Smooth muscle cell (in vitro differentiated cells): ENCODE measurements around the gene CCDC15. TPM values are rescaled to one million over a fixed set of nuclear protein-coding genes. Genes with fewer than 3 reads are reported as not detected.

Source experiments
- DNase-seq: peaks from one replicate; lab custom pipeline; 2025; ENCODE audit not compliant: unreplicated experiment; lab: John Stamatoyannopoulos, UW
- H2AFZ ChIP-seq: fragments of 200-600 bp; sonication (generic); 2 replicates; pipeline ENCODE4 v1.6.0; 2016; ENCODE audit warnings: antibody characterized with exemption, low read depth, mild to moderate bottlenecking
- H3F3A ChIP-seq: fragments of 200-600 bp; sonication (generic); 2 replicates; pipeline ENCODE4 v1.6.0; 2017; ENCODE audit warnings: antibody characterized with exemption, low read depth
- H3K27ac ChIP-seq: fragments of 200-600 bp; sonication (generic); 2 replicates; pipeline ENCODE4 v1.5.1; 2016; ENCODE audit warnings: low read depth, mild to moderate bottlenecking
- H3K27me3 ChIP-seq: fragments of 200-600 bp; sonication (generic); 2 replicates; pipeline ENCODE4 v1.6.1; 2016; ENCODE audit warnings: low read depth, mild to moderate bottlenecking
- H3K36me3 ChIP-seq: fragments of 200-600 bp; sonication (generic); 2 replicates; pipeline ENCODE4 v1.5.1; 2016; ENCODE audit warnings: low read depth
- H3K4me1 ChIP-seq: fragments of 200-600 bp; sonication (generic); 2 replicates; pipeline ENCODE4 v1.5.1; 2016; ENCODE audit warnings: low read depth
- H3K4me2 ChIP-seq: fragments of 200-600 bp; sonication (generic); 2 replicates; pipeline ENCODE4 v1.6.0; 2016; ENCODE audit warnings: mild to moderate bottlenecking
- H3K4me3 ChIP-seq: fragments of 200-600 bp; sonication (generic); 2 replicates; pipeline ENCODE4 v1.5.1; 2016; ENCODE audit warnings: mild to moderate bottlenecking
- H3K79me2 ChIP-seq: fragments of 200-600 bp; sonication (generic); 2 replicates; pipeline ENCODE4 v1.6.0; 2016; ENCODE audit warnings: low read depth, mild to moderate bottlenecking
- H3K9ac ChIP-seq: fragments of 200-600 bp; sonication (generic); 2 replicates; pipeline ENCODE4 v1.6.0; 2016; ENCODE audit warnings: low read depth
- H3K9me3 ChIP-seq: fragments of 200-600 bp; sonication (generic); replicated peaks from 2 replicates; pipeline ENCODE4 v1.5.1; 2016; ENCODE audit warnings: low read depth
- H4K20me1 ChIP-seq: fragments of 200-600 bp; sonication (generic); 2 replicates; pipeline ENCODE4 v1.6.0; 2016; ENCODE audit warnings: low read depth
- CTCF ChIP-seq: fragments of 200-600 bp; sonication (generic); IDR thresholded peaks from 2 replicates; pipeline ENCODE4 v1.5.1; 2017; ENCODE audit warnings: borderline replicate concordance, mild to moderate bottlenecking, antibody characterized with exemption; ENCODE audit not compliant: insufficient read depth, poor library complexity, severe bottlenecking
- WGBS: methylation state at CpG from one replicate; pipeline ENCODE4 v1.1.7; 2016; ENCODE audit warnings: low lambda C conversion rate; 5-methylcytosine and 5-hydroxymethylcytosine counted together
- polyA plus RNA-seq: library from polyadenylated mRNA; unstranded; fragments of >200 nt; fragmentation: Nextera tagmentation; extraction: Ambion mirVana; gene quantifications from 2 replicates; pipeline ENCODE4 v1.2.1, GENCODE V29; 2016
- total RNA-seq: library from RNA; depleted of rRNA; stranded (reverse); fragments of >200 nt; gene quantifications from 2 replicates; pipeline ENCODE4 v1.2.3, GENCODE V29; 2014

CCDC15 gene
- total and polyA plus RNA-seq, 2 experiments from 2014 or later, result 1.9 to 4.0 TPM

- Histone ChIP-seq H3K27ac (no peak overlapping the region), H2AFZ (no peak overlapping the region), H3K9me3 (no peaks in the 10 kb centered on the region), H3K27me3 (no peaks in the 10 kb centered on the region), H3K4me1 (no peaks in the 10 kb centered on the region), H3K36me3 (no peaks in the 10 kb centered on the region), H3K4me3 (no peak overlapping the region), H3K9ac (no peak overlapping the region), H3K4me2 (no peak overlapping the region), H4K20me1 (no peaks in the 10 kb centered on the region), H3F3A (no peaks in the 10 kb centered on the region), H3K79me2 (no peaks in the 10 kb centered on the region)
- no peak for DNase-seq
- TF ChIP-seq CTCF, result no peak
- WGBS, result 93% methylated on average over 7 of the region's 8 CpGs
Observed at GRCh38 chr11:125084761-125085231, 130.8 kb downstream of the CCDC15 start.

DNA sequence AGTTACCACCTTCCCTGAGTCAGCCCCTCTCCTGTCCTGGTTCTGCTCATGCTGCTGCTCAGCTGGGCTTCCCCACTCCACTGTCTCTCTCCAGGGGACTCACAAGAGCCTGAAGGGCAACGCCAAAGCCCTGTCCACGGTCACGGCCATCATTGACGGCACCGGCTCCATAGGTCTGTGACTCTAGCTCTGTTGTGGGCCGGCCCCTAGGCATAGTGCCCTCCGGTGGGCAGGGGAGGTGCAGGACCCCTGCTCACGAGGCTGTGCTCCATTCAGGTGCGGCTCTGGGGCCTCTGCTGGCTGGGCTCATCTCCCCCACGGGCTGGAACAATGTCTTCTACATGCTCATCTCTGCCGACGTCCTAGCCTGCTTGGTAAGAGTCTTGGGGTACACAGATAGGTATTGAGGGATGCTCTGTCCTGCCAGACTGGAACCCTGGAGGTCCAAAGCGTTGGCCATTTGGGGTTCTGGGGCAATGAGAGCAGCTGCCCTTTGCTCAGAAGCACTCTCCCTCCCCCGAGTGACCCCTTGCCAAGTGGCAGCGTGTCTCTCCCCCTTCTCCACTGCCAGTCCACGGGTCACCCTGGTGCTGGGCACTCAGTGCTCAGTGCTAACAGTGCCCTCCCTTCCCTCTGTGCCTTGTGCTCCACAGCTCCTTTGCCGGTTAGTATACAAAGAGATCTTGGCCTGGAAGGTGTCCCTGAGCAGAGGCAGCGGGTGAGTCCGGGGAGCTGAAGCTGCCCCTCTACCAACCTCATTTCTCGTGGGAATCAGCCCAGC, 131.5 kb downstream of the CCDC15 start:
- Histone ChIP-seq H3K4me3 (no peak overlapping the region), H3K4me2 (no peak overlapping the region), H4K20me1 (no peaks in the 10 kb centered on the region), H3K27ac (no peak overlapping the region), H3K9ac (no peak overlapping the region), H2AFZ (no peak overlapping the region), H3K79me2 (no peaks in the 10 kb centered on the region), H3K9me3 (no peaks in the 10 kb centered on the region), H3K4me1 (no peaks in the 10 kb centered on the region), H3F3A (no peaks in the 10 kb centered on the region), H3K36me3 (no peaks in the 10 kb centered on the region), H3K27me3 (no peaks in the 10 kb centered on the region)
- 85% methylated on average over 20 of the region's 20 CpGs for WGBS
- TF ChIP-seq CTCF, result no peak
- DNase-seq, result no peak

DNA sequence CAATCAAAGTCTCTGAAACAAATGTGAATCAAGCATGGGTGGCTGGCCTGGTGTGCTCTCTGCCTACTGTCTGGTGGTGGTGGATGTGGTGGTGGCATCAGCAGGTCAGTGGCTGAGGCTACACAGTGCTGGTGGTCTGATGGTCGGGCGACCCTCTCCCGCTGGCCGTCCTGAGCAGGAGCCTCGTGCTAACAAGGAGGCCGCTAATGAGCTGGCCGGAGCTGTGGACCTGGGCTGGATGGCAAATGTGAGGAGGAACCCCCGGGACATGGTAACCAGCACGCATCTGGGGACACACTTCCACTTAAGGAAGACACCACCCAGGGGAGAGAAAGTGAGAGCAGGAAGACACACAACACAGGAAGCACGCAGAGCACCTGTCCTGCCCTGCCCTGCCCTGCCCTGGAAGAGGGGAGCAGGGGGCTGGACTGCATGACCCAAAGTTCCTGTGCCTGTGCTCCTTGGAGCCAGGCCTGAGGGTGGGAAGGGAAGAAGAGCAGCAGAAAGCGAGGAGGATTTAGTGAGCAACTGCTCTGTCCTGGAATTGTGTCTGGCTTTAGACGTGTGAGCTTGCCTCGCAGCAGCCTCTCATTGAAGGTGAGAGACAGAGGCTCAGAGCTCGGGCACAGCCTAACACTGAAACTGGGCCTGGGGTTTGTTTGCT, 132.8 kb downstream of the CCDC15 start:
- H3K79me2 ChIP-seq, result no peaks in the 10 kb centered on the region
- H3F3A ChIP-seq, result no peaks in the 10 kb centered on the region
- no peak overlapping the region for H3K27ac ChIP-seq
- no peak overlapping the region for H3K9ac ChIP-seq
- WGBS, result 92% methylated on average over 14 of the region's 14 CpGs
- no peak overlapping the region for H3K4me3 ChIP-seq
- H3K4me1 ChIP-seq, result peaks cover 8% of the 10 kb centered on the region
- no peak overlapping the region for H2AFZ ChIP-seq
- no peaks in the 10 kb centered on the region for H3K36me3 ChIP-seq
- no peak overlapping the region for H3K4me2 ChIP-seq
- H3K9me3 ChIP-seq, result no peaks in the 10 kb centered on the region
- no peak for TF ChIP-seq CTCF
- DNase-seq, result no peak
- H3K27me3 ChIP-seq, result no peaks in the 10 kb centered on the region
- H4K20me1 ChIP-seq, result no peaks in the 10 kb centered on the region
